ENCODE measurements around the gene STK17B. TPM values are rescaled to one million over a fixed set of nuclear protein-coding genes. Genes with fewer than 3 reads are reported as not detected.

STK17B gene
- total and polyA plus RNA-seq, 9 of the 15 experiments (the other 6 are each of a cell fraction or from before 2014, with no cell fraction given): 2.3 to 17.7 (median 8.5) TPM

DNA sequence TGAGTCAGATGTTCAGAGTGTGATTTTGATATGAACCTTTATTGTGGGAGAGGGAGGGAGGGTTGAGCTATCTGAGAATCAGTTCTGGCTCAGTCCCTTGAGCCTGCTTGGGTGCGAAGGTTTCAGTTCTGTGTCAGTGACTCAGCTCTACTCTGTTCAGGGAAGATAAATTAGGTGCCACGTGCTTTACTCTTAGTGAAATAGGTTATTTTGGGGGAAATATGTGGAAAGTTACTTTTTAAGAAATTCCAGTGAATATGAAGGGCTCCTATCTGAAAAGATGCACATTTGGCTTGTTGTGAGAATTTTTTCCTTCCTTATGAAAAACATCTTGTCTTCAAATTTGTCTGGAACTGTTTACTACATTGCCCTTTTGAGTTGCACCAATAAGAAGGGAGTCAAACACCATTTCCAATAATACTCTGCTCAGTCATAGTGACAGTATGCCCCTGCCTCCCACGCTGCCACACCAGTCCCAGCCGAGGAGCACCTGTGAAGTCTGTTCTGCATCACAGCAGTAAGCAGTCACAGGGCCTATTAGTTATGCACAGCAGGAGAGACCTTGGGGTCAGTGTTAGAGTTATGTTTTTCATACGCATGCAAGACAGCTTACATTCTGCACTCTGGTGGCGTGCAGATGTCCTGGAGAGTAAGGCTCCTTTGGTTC is 69.9 kb downstream of the STK17B start (continued):
- peak; percentile 56; the same call in 1 of the 2 replicates for TF ChIP-seq MEF2A (IDR thresholded peaks at IDR 0.05; ENCODE audit: control insufficient read depth, low read depth, low read length)
- TF ChIP-seq MEIS2 (IDR thresholded peaks at IDR 0.05; ENCODE audit: partially characterized antibody): peak; percentile 84
- TF ChIP-seq MAFG (tag; conservative IDR thresholded peaks at IDR 0.05): peak; percentile 63
- peak; percentile 67 for TF ChIP-seq TAL1 (IDR thresholded peaks at IDR 0.05)
- peak; percentile 37 for TF ChIP-seq NFIC (IDR thresholded peaks at IDR 0.05)
- no peak for TF ChIP-seq ARHGAP35 (IDR thresholded peaks at IDR 0.05; ENCODE audit: partially characterized antibody)
- TF ChIP-seq NR1H2 (CRISPR knock-in tag; IDR thresholded peaks at IDR 0.05): no peak
- peak; percentile 84 for TF ChIP-seq SMARCA4 (IDR thresholded peaks at IDR 0.05)
- TF ChIP-seq CTBP1 (IDR thresholded peaks at IDR 0.05; ENCODE audit: borderline replicate concordance): peak; percentile 19; the same call in 1 of the 2 replicates
- peak; percentile 78 for TF ChIP-seq SMARCE1 (IDR thresholded peaks at IDR 0.05)
- peak; percentile 66 for TF ChIP-seq HES1 (IDR thresholded peaks at IDR 0.05; ENCODE audit: low read depth)
- 0 out of 2 replicates have a peak, but pooled peaks have one; percentile 22 for TF ChIP-seq ETV5 (CRISPR knock-in tag; IDR thresholded peaks at IDR 0.05; ENCODE audit: low read depth)
- TF ChIP-seq, protein P1, sequence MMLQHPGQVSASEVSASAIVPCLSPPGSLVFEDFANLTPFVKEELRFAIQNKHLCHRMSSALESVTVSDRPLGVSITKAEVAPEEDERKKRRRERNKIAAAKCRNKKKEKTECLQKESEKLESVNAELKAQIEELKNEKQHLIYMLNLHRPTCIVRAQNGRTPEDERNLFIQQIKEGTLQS (IDR thresholded peaks at IDR 0.05): peak; percentile 63
- TF ChIP-seq, protein P1 (CRISPR knock-in tag; conservative IDR thresholded peaks at IDR 0.05): no peak
- TF ChIP-seq NBN (IDR thresholded peaks at IDR 0.05; ENCODE audit: low read depth): 0 out of 2 replicates have a peak, but pooled peaks have one; percentile 42
- TF ChIP-seq MTA1 (IDR thresholded peaks at IDR 0.05; ENCODE audit: borderline replicate concordance): 0 out of 2 replicates have a peak, but pooled peaks have one; percentile 15
- TF ChIP-seq SOX6 (IDR thresholded peaks at IDR 0.05): peak; percentile 60; the same call in 1 of the 2 replicates
- peak; percentile 61; the same call in 1 of the 2 replicates for TF ChIP-seq MAFK (IDR thresholded peaks at IDR 0.05; ENCODE audit: low read length)
- TF ChIP-seq SP1 (CRISPR knock-in tag; IDR thresholded peaks at IDR 0.05): peak; percentile 16; the same call in 1 of the 2 replicates
- TF ChIP-seq HLTF (IDR thresholded peaks at IDR 0.05): no peak
- no peak for TF ChIP-seq ETS2 (tag; IDR thresholded peaks at IDR 0.05; ENCODE audit: borderline replicate concordance, poor library complexity, severe bottlenecking)
- TF ChIP-seq MYC (IDR thresholded peaks at IDR 0.05; ENCODE audit: low read depth, low read length): peak; percentile 90
- TF ChIP-seq MYC (CRISPR knock-in tag; IDR thresholded peaks at IDR 0.05; ENCODE audit: borderline replicate concordance, low read depth): no peak
- TF ChIP-seq JUND (IDR thresholded peaks at IDR 0.05; ENCODE audit: borderline replicate concordance, low read depth, low read length): peak; percentile 84
- TF ChIP-seq JUND (tag; IDR thresholded peaks at IDR 0.05; ENCODE audit: borderline replicate concordance, low read depth, low read length): peak; percentile 63; the same call in 1 of the 3 replicates
- TF ChIP-seq, protein P2, sequence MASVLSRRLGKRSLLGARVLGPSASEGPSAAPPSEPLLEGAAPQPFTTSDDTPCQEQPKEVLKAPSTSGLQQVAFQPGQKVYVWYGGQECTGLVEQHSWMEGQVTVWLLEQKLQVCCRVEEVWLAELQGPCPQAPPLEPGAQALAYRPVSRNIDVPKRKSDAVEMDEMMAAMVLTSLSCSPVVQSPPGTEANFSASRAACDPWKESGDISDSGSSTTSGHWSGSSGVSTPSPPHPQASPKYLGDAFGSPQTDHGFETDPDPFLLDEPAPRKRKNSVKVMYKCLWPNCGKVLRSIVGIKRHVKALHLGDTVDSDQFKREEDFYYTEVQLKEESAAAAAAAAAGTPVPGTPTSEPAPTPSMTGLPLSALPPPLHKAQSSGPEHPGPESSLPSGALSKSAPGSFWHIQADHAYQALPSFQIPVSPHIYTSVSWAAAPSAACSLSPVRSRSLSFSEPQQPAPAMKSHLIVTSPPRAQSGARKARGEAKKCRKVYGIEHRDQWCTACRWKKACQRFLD (CRISPR knock-in tag; IDR thresholded peaks at IDR 0.05): 0 out of 2 replicates have a peak, but pooled peaks have one; percentile 43
- TF ChIP-seq ZBED1 (IDR thresholded peaks at IDR 0.05): no peak
- peak; percentile 85 for TF ChIP-seq CBFA2T3 (IDR thresholded peaks at IDR 0.05)
